ENCODE measurements around the gene TAS2R20.

The TAS2R20 gene

DNA sequence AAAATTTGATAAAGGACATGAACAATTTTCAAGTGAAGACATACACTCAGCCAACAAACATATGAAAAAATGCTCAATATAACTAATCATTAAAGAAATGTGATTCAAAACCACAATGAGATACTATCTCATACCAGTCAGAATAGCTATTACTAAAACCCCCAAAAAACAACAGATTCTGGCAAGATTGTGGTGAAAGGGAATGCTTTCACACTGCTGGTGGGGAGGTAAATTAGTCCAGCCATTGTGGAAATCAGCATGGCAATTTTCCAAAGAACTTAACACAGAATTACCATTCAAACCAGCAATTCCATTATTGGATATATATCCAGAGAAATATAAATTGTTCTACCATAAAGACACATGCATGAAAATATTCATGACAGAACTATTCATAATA, 40.4 kb downstream of the TAS2R20 start (continued):
- no peak for TF ChIP-seq ZNF138 (tag by site-specific recombination; IDR thresholded peaks at IDR 0.05; ENCODE audit: borderline replicate concordance)

DNA sequence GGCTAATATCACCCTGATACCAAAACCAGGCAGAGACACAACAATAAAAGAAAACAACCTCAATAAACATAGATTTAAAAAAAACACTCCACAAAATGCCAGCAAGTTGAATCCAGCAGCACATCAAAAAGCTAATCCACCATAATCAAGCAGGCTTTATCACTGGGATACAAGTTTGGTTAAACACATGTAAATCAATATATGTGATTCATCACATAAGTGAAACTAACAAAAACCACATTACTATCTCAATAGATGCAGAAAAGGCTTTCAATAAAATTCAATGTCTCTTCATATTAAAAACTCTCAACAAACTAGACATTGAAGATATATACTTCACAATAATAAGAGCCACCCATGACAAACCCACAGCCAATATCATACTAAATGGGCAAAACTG, 42.0 kb downstream of the TAS2R20 start:
- Histone ChIP-seq H3K9me3 (ENCODE audit: control insufficient read depth, insufficient read depth, low read depth, low read length) (no peaks in the 10 kb centered on the region), H3K36me3 (ENCODE audit: control insufficient read depth in 2 of 2, insufficient read depth in 1 of 2, low read length in 2 of 2) (no peaks in the 10 kb centered on the region; a peak in 1 of 3 replicates), H3K4me3 (ENCODE audit: low read depth, low read length) (no peak overlapping the region), H3K4me1 (ENCODE audit: control insufficient read depth, insufficient read depth, low read length) (no peaks in the 10 kb centered on the region), H3K27ac (ENCODE audit: extremely low read depth, low read depth, low read length) (no peak overlapping the region)
- TF ChIP-seq KLF16 (tag by site-specific recombination; IDR thresholded peaks at IDR 0.05) (no peak), ZNF626 (tag by site-specific recombination; IDR thresholded peaks at IDR 0.05) (no peak), KLF1 (tag by site-specific recombination; IDR thresholded peaks at IDR 0.05) (no peak), ZBTB17 (tag by site-specific recombination; IDR thresholded peaks at IDR 0.05) (no peak), ZNF132 (tag by site-specific recombination; IDR thresholded peaks at IDR 0.05; ENCODE audit: borderline replicate concordance) (no peak), ZNF843 (tag by site-specific recombination; IDR thresholded peaks at IDR 0.05) (no peak), EGR2 (tag by site-specific recombination; IDR thresholded peaks at IDR 0.05; ENCODE audit: low read depth) (no peak), ZNF670 (tag by site-specific recombination; IDR thresholded peaks at IDR 0.05; ENCODE audit: low read depth) (no peak), ZNF776 (tag by site-specific recombination; IDR thresholded peaks at IDR 0.05; ENCODE audit: borderline replicate concordance) (no peak), ZSCAN30 (tag by site-specific recombination; IDR thresholded peaks at IDR 0.05) (no peak), ZNF677 (tag by site-specific recombination; IDR thresholded peaks at IDR 0.05) (no peak), ZNF350 (tag by site-specific recombination; IDR thresholded peaks at IDR 0.05) (no peak), ZSCAN23 (tag by site-specific recombination; IDR thresholded peaks at IDR 0.05) (no peak), ZNF19 (tag by site-specific recombination; IDR thresholded peaks at IDR 0.05; ENCODE audit: low read depth) (no peak)
- TF ChIP-seq, protein P1, sequence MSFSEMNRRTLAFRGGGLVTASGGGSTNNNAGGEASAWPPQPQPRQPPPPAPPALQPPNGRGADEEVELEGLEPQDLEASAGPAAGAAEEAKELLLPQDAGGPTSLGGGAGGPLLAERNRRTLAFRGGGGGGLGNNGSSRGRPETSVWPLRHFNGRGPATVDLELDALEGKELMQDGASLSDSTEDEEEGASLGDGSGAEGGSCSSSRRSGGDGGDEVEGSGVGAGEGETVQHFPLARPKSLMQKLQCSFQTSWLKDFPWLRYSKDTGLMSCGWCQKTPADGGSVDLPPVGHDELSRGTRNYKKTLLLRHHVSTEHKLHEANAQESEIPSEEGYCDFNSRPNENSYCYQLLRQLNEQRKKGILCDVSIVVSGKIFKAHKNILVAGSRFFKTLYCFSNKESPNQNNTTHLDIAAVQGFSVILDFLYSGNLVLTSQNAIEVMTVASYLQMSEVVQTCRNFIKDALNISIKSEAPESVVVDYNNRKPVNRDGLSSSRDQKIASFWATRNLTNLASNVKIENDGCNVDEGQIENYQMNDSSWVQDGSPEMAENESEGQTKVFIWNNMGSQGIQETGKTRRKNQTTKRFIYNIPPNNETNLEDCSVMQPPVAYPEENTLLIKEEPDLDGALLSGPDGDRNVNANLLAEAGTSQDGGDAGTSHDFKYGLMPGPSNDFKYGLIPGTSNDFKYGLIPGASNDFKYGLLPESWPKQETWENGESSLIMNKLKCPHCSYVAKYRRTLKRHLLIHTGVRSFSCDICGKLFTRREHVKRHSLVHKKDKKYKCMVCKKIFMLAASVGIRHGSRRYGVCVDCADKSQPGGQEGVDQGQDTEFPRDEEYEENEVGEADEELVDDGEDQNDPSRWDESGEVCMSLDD (tag by site-specific recombination; IDR thresholded peaks at IDR 0.05) = no peak
- TF ChIP-seq, protein P2, sequence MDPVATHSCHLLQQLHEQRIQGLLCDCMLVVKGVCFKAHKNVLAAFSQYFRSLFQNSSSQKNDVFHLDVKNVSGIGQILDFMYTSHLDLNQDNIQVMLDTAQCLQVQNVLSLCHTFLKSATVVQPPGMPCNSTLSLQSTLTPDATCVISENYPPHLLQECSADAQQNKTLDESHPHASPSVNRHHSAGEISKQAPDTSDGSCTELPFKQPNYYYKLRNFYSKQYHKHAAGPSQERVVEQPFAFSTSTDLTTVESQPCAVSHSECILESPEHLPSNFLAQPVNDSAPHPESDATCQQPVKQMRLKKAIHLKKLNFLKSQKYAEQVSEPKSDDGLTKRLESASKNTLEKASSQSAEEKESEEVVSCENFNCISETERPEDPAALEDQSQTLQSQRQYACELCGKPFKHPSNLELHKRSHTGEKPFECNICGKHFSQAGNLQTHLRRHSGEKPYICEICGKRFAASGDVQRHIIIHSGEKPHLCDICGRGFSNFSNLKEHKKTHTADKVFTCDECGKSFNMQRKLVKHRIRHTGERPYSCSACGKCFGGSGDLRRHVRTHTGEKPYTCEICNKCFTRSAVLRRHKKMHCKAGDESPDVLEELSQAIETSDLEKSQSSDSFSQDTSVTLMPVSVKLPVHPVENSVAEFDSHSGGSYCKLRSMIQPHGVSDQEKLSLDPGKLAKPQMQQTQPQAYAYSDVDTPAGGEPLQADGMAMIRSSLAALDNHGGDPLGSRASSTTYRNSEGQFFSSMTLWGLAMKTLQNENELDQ (tag by site-specific recombination; IDR thresholded peaks at IDR 0.05; ENCODE audit: low read depth) = no peak
- POLR2A ChIA-PET = no interaction called here
- CTCF ChIA-PET = no interaction called here

DNA sequence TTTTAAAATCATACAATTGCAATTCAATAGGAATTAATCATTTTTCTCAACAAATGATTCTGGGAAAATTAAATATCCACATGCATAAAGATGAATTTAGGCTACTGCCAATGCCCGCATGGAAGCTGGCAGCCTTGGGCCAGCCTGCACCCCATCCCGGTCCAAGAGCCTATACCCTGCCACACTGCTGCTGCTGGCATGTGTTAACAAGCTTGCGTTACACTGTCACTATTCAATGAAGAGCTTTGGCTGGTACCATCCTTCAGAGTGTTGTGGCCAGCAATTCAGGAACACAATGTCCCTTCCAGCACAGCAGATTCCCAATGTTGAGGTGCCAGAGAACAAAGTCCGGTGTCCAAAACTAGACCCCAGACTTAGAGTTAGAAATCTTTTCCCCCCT, 45.5 kb downstream of the TAS2R20 start:
- ChIA-PET POLR2A (no interaction called here), CTCF (interaction anchor here (0.6 kb wide), 1 partner anchor 558 kb away, joined by 3 read pairs; no protein-coding TSS in a partner anchor)
- no peaks in the 10 kb centered on the region for H3K4me1 ChIP-seq (ENCODE audit: control insufficient read depth, insufficient read depth, low read length)
- no peak overlapping the region for H3K4me3 ChIP-seq (ENCODE audit: low read depth, low read length)
- H3K36me3 ChIP-seq (ENCODE audit: control insufficient read depth in 2 of 2, insufficient read depth in 1 of 2, low read length in 2 of 2) = no peaks in the 10 kb centered on the region; a peak in 1 of 3 replicates
- no peaks in the 10 kb centered on the region for H3K9me3 ChIP-seq (ENCODE audit: control insufficient read depth, insufficient read depth, low read depth, low read length)
- no peak overlapping the region for H3K27ac ChIP-seq (ENCODE audit: extremely low read depth, low read depth, low read length)
- TF ChIP-seq ZNF211 (tag by site-specific recombination; IDR thresholded peaks at IDR 0.05; ENCODE audit: low read depth) (no peak), ZNF404 (tag by site-specific recombination; IDR thresholded peaks at IDR 0.05) (no peak), ZSCAN23 (tag by site-specific recombination; IDR thresholded peaks at IDR 0.05) (no peak), ZIC2 (tag by site-specific recombination; IDR thresholded peaks at IDR 0.05) (no peak), ZNF830 (tag by site-specific recombination; IDR thresholded peaks at IDR 0.05; ENCODE audit: low read depth) (no peak), PRDM1 (tag by site-specific recombination; IDR thresholded peaks at IDR 0.05) (no peak)
- TF ChIP-seq, protein P3, sequence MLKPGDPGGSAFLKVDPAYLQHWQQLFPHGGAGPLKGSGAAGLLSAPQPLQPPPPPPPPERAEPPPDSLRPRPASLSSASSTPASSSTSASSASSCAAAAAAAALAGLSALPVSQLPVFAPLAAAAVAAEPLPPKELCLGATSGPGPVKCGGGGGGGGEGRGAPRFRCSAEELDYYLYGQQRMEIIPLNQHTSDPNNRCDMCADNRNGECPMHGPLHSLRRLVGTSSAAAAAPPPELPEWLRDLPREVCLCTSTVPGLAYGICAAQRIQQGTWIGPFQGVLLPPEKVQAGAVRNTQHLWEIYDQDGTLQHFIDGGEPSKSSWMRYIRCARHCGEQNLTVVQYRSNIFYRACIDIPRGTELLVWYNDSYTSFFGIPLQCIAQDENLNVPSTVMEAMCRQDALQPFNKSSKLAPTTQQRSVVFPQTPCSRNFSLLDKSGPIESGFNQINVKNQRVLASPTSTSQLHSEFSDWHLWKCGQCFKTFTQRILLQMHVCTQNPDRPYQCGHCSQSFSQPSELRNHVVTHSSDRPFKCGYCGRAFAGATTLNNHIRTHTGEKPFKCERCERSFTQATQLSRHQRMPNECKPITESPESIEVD (tag by site-specific recombination; IDR thresholded peaks at IDR 0.05) = no peak

All from HEK293 (cell line).